MCF 10A (cell line): Measurements from ENCODE around the gene PAK5. TPM values are rescaled to one million over a fixed set of nuclear protein-coding genes. Genes with fewer than 3 reads are reported as not detected.

Source experiments
- BruUV-seq: library from RNA; stranded (reverse); fragments of 400-500 nt; replicated peaks from 2 replicates; lab custom pipeline; 2021; lab: Mats Ljungman, UMichigan
- CTCF ChIA-PET: fragments of 300-600 bp; sonication (Branson Sonifier 250); formaldehyde crosslinking; extraction: SDS; loops from one replicate; lab custom pipeline; 2021; ENCODE audit warnings: antibody characterized with exemption, inconsistent platforms; lab: Yijun Ruan, JAX
- POLR2A ChIA-PET: fragments of 300-600, 350-650 bp; sonication (Branson Sonifier 250); formaldehyde crosslinking; extraction: SDS; loops from one replicate; lab custom pipeline; 2020; ENCODE audit warnings: antibody characterized with exemption, inconsistent platforms; lab: Yijun Ruan, JAX
- DNase-seq: peaks from one replicate; pipeline ENCODE4 v3.0.0-alpha.2; 2018; ENCODE audit not compliant: unreplicated experiment
- H3K27ac Mint-ChIP-seq: one replicate; pipeline ENCODE4 v1.8.0; 2022; ENCODE audit warnings: mild to moderate bottlenecking, low read depth, mixed read lengths; ENCODE audit not compliant: unreplicated experiment
- H3K27me3 Mint-ChIP-seq: one replicate; pipeline ENCODE4 v1.8.0; 2022; ENCODE audit warnings: mixed read lengths; ENCODE audit not compliant: insufficient read depth, unreplicated experiment
- H3K36me3 Mint-ChIP-seq: one replicate; pipeline ENCODE4 v1.8.0; 2022; ENCODE audit warnings: mild to moderate bottlenecking, moderate library complexity, mixed read lengths; ENCODE audit not compliant: insufficient read depth, unreplicated experiment
- H3K4me1 Mint-ChIP-seq: one replicate; pipeline ENCODE4 v1.8.0; 2022; ENCODE audit warnings: mixed read lengths; ENCODE audit not compliant: insufficient read depth, unreplicated experiment
- H3K4me3 Mint-ChIP-seq: one replicate; pipeline ENCODE4 v1.8.0; 2022; ENCODE audit warnings: mild to moderate bottlenecking, moderate library complexity, mixed read lengths; ENCODE audit not compliant: unreplicated experiment
- H3K9me3 Mint-ChIP-seq: one replicate; pipeline ENCODE4 v1.8.0; 2022; ENCODE audit warnings: mixed read lengths; ENCODE audit not compliant: unreplicated experiment
- CTCF ChIP-seq: fragments of 200-600 bp; IDR thresholded peaks from one replicate; pipeline ENCODE4 v1.8.0; 2022; ENCODE audit warnings: antibody characterized with exemption, mild to moderate bottlenecking; ENCODE audit not compliant: unreplicated experiment
- intact Hi-C: fragments of 100-400 bp; cut with micrococcal nuclease; formaldehyde crosslinking; loops from 2 replicates; pipeline ENCODE4 v1.14.1; 2022
- total RNA-seq: library from RNA; stranded (reverse); gene quantifications from 2 replicates; pipeline ENCODE4 v1.2.3, GENCODE V29; 2022

The PAK5 gene
- total RNA-seq, 1 experiment from 2014 or later = not detected

DNA sequence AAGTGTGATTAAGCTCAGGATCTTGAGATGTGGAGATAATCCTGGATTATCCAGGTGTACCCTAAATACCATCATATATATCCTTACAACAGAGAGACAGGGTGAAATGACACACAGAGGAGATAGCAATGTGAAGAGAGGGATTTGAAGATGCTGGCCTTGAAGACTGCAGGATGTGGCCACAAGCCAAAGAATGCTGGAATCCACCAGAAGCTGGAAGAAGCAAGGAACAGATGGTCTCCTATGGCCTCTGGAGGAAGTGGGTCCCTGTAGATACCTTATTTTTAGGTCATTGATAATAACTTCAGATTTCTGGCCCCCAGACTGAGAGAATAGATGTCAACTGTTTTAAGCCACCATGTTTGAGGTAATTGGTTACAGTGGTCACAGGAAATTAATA lies 95.0 kb downstream of the PAK5 start:
- H3K27ac Mint-ChIP-seq = no peak overlapping the region
- no peaks in the 10 kb centered on the region for H3K4me1 Mint-ChIP-seq
- H3K4me3 Mint-ChIP-seq = no peak overlapping the region
- no peaks in the 10 kb centered on the region for H3K36me3 Mint-ChIP-seq
- no peak for TF ChIP-seq CTCF
- H3K9me3 Mint-ChIP-seq = peaks cover 25% of the 10 kb centered on the region
- CTCF ChIA-PET = interaction anchor here (0.7 kb wide), 2 partner anchors 126 to 320 kb away, joined by 3 to 4 read pairs; no protein-coding TSS in a partner anchor
- no TSS peak for BruUV-seq
- intact Hi-C loops = no loop called here
- no peaks in the 10 kb centered on the region for H3K27me3 Mint-ChIP-seq
- POLR2A ChIA-PET = no interaction called here
- DNase-seq = no peak

GRCh38 chr20:9742821-9743220 lies 96.1 kb downstream of the PAK5 start:
- Mint-ChIP-seq H3K9me3 (peaks cover 25% of the 10 kb centered on the region), H3K27me3 (no peaks in the 10 kb centered on the region), H3K27ac (no peak overlapping the region), H3K36me3 (no peaks in the 10 kb centered on the region), H3K4me1 (no peaks in the 10 kb centered on the region), H3K4me3 (no peak overlapping the region)
- intact Hi-C loops = no loop called here
- no peak for DNase-seq
- BruUV-seq = no TSS peak
- ChIA-PET POLR2A (no interaction called here), CTCF (no interaction called here)
- no peak for TF ChIP-seq CTCF

GRCh38 chr20:9741996-9742395 lies 96.9 kb downstream of the PAK5 start:
- ChIA-PET POLR2A (no interaction called here), CTCF (interaction anchor here (0.9 kb wide), 1 partner anchor 170 kb away, joined by 4 read pairs; no protein-coding TSS in a partner anchor)
- BruUV-seq = no TSS peak
- H3K27me3 Mint-ChIP-seq = no peaks in the 10 kb centered on the region
- no peaks in the 10 kb centered on the region for H3K4me1 Mint-ChIP-seq
- no peak overlapping the region for H3K27ac Mint-ChIP-seq
- no peak for TF ChIP-seq CTCF
- intact Hi-C loops = no loop called here
- H3K9me3 Mint-ChIP-seq = peaks cover 25% of the 10 kb centered on the region
- no peak overlapping the region for H3K4me3 Mint-ChIP-seq
- DNase-seq = no peak
- no peaks in the 10 kb centered on the region for H3K36me3 Mint-ChIP-seq

DNA sequence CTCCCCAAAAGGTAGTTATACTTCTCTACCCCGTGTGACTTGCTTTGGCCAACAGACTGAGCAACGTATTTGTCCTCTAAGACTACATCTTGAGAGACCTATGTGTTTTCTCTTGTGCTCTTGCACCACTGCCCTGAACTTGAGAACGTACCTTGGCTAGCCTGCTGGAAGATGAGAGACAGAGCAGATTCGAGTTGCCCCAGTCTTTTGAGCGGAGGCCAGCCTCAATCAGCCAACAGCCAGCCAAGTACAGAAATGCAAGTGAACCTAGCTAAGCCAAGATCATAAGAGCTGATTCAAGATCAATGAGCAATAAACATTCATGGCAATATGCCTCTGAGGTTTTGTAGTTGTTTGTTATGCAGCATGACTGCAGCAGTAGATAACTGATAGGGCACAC lies 98.4 kb downstream of the PAK5 start:
- no TSS peak for BruUV-seq
- H3K4me3 Mint-ChIP-seq = no peak overlapping the region
- H3K27me3 Mint-ChIP-seq = no peaks in the 10 kb centered on the region
- intact Hi-C loops = no loop called here
- peaks cover 30% of the 10 kb centered on the region for H3K9me3 Mint-ChIP-seq
- H3K27ac Mint-ChIP-seq = no peak overlapping the region
- no peak for DNase-seq
- H3K36me3 Mint-ChIP-seq = no peaks in the 10 kb centered on the region
- no peaks in the 10 kb centered on the region for H3K4me1 Mint-ChIP-seq
- TF ChIP-seq CTCF = no peak
- CTCF ChIA-PET = interaction anchor here (1.0 kb wide), 1 partner anchor 172 kb away, joined by 3 read pairs; no protein-coding TSS in a partner anchor
- POLR2A ChIA-PET = no interaction called here
